K562 (cell line): ENCODE data around the gene ZSCAN12. TPM values are rescaled to one million over a fixed set of nuclear protein-coding genes. Genes with fewer than 3 reads are reported as not detected.

Source experiments
- KDM1A ChIP-seq, 2 experiments: fragments of 450-650 bp; IDR thresholded peaks; 2 replicates each; pipeline ENCODE4 v1.6.1; 2016; ENCODE audit warnings: mild to moderate bottlenecking in 2 of 2
- POLR2G ChIP-seq: fragments of 200-400 bp; formaldehyde crosslinking; IDR thresholded peaks from 2 replicates; pipeline ENCODE4 v1.6.1; 2017; ENCODE audit warnings: low read depth, mild to moderate bottlenecking, antibody characterized with exemption, low read length, moderate library complexity
- RFX5 ChIP-seq: IDR thresholded peaks from 2 replicates; pipeline ENCODE4 v1.6.1; 2011; ENCODE audit warnings: low read depth, mild to moderate bottlenecking, improper control_type of control experiment, low read length
- YBX1 ChIP-seq: fragments of 450-650 bp; IDR thresholded peaks from 2 replicates; pipeline ENCODE4 v1.7.1; 2016; ENCODE audit warnings: mild to moderate bottlenecking
- ZNF282 ChIP-seq: sonication (generic); formaldehyde crosslinking; IDR thresholded peaks from 2 replicates; pipeline ENCODE4 v1.8.1; 2023; ENCODE audit warnings: missing genetic modification reagents
- ZNF589 ChIP-seq: fragments of 200-800 bp; sonication (Bioruptor generic); IDR thresholded peaks from 2 replicates; pipeline ENCODE4 v1.6.1; 2016; ENCODE audit warnings: low read depth, missing genetic modification characterization, missing compliant biosample characterization
- ZNF76 ChIP-seq: fragments of 250-450 bp; sonication (Bioruptor Pico); IDR thresholded peaks from 2 replicates; pipeline ENCODE4 v1.4.0; 2020; ENCODE audit warnings: mild to moderate bottlenecking, moderate library complexity, borderline replicate concordance
- polyA plus RNA-seq, 8 experiments: library from polyadenylated mRNA; depleted of rRNA in 4 of 8; stranded (reverse) in 5 of 8; unstranded in 3 of 8; fragments of >200 nt; fragmentation: Nextera tagmentation in 2 of 8; fragmentation: Illumina TruSeq in 1 of 8; extraction: Ambion mirVana in 2 of 8; extraction: Trizol in 1 of 8; gene quantifications; 2 replicates each; pipeline versions ENCODE4 v1.2.1 to v1.2.3, GENCODE V29; 2011 to 2014; ENCODE audit warnings: inconsistent platforms in 1 of 8, missing spikeins in 1 of 8
- total RNA-seq, 7 experiments: library from RNA; depleted of rRNA in 6 of 7; stranded (reverse); fragments of >200 nt in 6 of 7; fragmentation: Illumina TruSeq in 2 of 7; extraction: Trizol in 2 of 7; gene quantifications; 2 replicates each; pipeline versions ENCODE4 v1.2.1 to v1.2.3, GENCODE V29; 2011 to 2021; ENCODE audit warnings: low replicate concordance in 1 of 7
- TF ChIP-seq, protein P1 (sequence below), 2 experiments: fragments of 450-650 bp in 1 of 2; IDR thresholded peaks; 2 replicates each; pipeline ENCODE4 v1.6.1; 2011 to 2017; ENCODE audit warnings: low read depth in 2 of 2, antibody characterized with exemption in 1 of 2, borderline replicate concordance in 1 of 2, low read length in 1 of 2, mild to moderate bottlenecking in 1 of 2, mixed read lengths in 1 of 2; ENCODE audit not compliant: control insufficient read depth in 1 of 2
- TF ChIP-seq, protein P2 (sequence below), 2 experiments: fragments of 450-650 bp; IDR thresholded peaks; 2 replicates each; pipeline ENCODE4 v1.6.1; 2018; ENCODE audit warnings: mild to moderate bottlenecking in 2 of 2, low read depth in 1 of 2; ENCODE audit not compliant: partially characterized antibody in 2 of 2
- TF ChIP-seq, protein P3 (sequence below): IDR thresholded peaks from 2 replicates; pipeline ENCODE4 v1.6.1; 2011; ENCODE audit warnings: borderline replicate concordance, low read depth, mild to moderate bottlenecking, moderate library complexity, low read length; ENCODE audit not compliant: insufficient read depth, poor library complexity, severe bottlenecking
- TF ChIP-seq, protein P4 (sequence below): fragments of 250-450 bp; sonication (Bioruptor Pico); IDR thresholded peaks from 2 replicates; pipeline ENCODE4 v1.5.0; 2021; ENCODE audit warnings: mild to moderate bottlenecking, borderline replicate concordance
- TF ChIP-seq, protein P5 (sequence below): conservative IDR thresholded peaks from 2 replicates; pipeline ENCODE4 v1.6.1; 2011; ENCODE audit warnings: low read depth, mild to moderate bottlenecking, low read length; ENCODE audit not compliant: control insufficient read depth

ZSCAN12 gene
- total and polyA plus RNA-seq, 9 of the 15 experiments (the other 6 are each of a cell fraction or from before 2014, with no cell fraction given), result 2.5 to 19.6 (median 12.5) TPM

DNA sequence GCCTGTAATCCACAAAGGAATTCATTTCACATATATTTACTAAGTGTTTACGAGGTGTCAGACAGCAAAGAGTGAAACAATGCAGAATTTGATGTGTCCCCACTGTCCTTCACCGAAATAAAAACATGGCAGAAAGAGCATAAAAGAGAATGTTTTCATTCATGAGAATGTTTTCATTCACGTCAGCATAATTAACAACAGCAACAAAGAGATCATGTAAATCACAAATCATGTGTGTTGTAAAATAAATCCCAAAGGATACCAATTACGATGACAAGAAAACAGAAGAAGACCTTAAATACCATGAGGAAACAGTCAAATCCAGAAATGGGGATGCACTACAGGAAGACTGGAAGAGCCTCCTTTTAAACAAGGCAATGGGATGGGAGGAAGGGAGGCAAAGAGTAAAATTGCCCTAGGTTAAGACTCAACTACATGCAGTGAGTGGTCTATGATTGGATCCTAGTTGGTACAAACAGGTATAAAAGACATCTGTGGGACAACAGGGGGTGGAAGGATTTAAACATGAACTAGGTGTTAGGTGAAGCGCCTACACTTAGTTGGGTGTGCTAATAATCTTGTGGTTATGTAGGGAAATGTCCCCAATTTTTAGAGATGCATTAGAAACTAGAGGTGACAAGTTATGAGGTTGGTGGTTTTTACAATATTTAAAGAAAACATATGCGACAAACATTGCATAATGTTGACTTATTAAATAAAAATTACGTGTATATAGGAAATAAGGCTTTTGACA is 65.1 kb downstream of the ZSCAN12 start (continued):
- TF ChIP-seq, protein P1, sequence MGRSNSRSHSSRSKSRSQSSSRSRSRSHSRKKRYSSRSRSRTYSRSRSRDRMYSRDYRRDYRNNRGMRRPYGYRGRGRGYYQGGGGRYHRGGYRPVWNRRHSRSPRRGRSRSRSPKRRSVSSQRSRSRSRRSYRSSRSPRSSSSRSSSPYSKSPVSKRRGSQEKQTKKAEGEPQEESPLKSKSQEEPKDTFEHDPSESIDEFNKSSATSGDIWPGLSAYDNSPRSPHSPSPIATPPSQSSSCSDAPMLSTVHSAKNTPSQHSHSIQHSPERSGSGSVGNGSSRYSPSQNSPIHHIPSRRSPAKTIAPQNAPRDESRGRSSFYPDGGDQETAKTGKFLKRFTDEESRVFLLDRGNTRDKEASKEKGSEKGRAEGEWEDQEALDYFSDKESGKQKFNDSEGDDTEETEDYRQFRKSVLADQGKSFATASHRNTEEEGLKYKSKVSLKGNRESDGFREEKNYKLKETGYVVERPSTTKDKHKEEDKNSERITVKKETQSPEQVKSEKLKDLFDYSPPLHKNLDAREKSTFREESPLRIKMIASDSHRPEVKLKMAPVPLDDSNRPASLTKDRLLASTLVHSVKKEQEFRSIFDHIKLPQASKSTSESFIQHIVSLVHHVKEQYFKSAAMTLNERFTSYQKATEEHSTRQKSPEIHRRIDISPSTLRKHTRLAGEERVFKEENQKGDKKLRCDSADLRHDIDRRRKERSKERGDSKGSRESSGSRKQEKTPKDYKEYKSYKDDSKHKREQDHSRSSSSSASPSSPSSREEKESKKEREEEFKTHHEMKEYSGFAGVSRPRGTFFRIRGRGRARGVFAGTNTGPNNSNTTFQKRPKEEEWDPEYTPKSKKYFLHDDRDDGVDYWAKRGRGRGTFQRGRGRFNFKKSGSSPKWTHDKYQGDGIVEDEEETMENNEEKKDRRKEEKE (IDR thresholded peaks at IDR 0.05; ENCODE audit: borderline replicate concordance in 1 of 2, control insufficient read depth in 1 of 2, low read depth in 2 of 2, low read length in 1 of 2), result no peak
- TF ChIP-seq, protein P2, sequence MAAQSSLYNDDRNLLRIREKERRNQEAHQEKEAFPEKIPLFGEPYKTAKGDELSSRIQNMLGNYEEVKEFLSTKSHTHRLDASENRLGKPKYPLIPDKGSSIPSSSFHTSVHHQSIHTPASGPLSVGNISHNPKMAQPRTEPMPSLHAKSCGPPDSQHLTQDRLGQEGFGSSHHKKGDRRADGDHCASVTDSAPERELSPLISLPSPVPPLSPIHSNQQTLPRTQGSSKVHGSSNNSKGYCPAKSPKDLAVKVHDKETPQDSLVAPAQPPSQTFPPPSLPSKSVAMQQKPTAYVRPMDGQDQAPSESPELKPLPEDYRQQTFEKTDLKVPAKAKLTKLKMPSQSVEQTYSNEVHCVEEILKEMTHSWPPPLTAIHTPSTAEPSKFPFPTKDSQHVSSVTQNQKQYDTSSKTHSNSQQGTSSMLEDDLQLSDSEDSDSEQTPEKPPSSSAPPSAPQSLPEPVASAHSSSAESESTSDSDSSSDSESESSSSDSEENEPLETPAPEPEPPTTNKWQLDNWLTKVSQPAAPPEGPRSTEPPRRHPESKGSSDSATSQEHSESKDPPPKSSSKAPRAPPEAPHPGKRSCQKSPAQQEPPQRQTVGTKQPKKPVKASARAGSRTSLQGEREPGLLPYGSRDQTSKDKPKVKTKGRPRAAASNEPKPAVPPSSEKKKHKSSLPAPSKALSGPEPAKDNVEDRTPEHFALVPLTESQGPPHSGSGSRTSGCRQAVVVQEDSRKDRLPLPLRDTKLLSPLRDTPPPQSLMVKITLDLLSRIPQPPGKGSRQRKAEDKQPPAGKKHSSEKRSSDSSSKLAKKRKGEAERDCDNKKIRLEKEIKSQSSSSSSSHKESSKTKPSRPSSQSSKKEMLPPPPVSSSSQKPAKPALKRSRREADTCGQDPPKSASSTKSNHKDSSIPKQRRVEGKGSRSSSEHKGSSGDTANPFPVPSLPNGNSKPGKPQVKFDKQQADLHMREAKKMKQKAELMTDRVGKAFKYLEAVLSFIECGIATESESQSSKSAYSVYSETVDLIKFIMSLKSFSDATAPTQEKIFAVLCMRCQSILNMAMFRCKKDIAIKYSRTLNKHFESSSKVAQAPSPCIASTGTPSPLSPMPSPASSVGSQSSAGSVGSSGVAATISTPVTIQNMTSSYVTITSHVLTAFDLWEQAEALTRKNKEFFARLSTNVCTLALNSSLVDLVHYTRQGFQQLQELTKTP (IDR thresholded peaks at IDR 0.05; ENCODE audit: low read depth in 1 of 2, partially characterized antibody in 2 of 2), result no peak
- TF ChIP-seq ZNF76 (CRISPR knock-in tag) (no peak), YBX1 (no peak), POLR2G (no peak), KDM1A (IDR thresholded peaks at IDR 0.05) (no peak), ZNF589 (CRISPR knock-in tag) (no peak), RFX5 (no peak), ZNF282 (CRISPR knock-in tag) (no peak)
- TF ChIP-seq, protein P3, sequence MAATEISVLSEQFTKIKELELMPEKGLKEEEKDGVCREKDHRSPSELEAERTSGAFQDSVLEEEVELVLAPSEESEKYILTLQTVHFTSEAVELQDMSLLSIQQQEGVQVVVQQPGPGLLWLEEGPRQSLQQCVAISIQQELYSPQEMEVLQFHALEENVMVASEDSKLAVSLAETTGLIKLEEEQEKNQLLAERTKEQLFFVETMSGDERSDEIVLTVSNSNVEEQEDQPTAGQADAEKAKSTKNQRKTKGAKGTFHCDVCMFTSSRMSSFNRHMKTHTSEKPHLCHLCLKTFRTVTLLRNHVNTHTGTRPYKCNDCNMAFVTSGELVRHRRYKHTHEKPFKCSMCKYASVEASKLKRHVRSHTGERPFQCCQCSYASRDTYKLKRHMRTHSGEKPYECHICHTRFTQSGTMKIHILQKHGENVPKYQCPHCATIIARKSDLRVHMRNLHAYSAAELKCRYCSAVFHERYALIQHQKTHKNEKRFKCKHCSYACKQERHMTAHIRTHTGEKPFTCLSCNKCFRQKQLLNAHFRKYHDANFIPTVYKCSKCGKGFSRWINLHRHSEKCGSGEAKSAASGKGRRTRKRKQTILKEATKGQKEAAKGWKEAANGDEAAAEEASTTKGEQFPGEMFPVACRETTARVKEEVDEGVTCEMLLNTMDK, result no peak
- TF ChIP-seq, protein P4, sequence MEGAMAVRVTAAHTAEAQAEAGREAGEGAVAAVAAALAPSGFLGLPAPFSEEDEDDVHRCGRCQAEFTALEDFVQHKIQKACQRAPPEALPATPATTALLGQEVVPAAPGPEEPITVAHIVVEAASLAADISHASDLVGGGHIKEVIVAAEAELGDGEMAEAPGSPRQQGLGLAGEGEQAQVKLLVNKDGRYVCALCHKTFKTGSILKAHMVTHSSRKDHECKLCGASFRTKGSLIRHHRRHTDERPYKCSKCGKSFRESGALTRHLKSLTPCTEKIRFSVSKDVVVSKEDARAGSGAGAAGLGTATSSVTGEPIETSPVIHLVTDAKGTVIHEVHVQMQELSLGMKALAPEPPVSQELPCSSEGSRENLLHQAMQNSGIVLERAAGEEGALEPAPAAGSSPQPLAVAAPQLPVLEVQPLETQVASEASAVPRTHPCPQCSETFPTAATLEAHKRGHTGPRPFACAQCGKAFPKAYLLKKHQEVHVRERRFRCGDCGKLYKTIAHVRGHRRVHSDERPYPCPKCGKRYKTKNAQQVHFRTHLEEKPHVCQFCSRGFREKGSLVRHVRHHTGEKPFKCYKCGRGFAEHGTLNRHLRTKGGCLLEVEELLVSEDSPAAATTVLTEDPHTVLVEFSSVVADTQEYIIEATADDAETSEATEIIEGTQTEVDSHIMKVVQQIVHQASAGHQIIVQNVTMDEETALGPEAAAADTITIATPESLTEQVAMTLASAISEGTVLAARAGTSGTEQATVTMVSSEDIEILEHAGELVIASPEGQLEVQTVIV, result no peak
- TF ChIP-seq, protein P5, sequence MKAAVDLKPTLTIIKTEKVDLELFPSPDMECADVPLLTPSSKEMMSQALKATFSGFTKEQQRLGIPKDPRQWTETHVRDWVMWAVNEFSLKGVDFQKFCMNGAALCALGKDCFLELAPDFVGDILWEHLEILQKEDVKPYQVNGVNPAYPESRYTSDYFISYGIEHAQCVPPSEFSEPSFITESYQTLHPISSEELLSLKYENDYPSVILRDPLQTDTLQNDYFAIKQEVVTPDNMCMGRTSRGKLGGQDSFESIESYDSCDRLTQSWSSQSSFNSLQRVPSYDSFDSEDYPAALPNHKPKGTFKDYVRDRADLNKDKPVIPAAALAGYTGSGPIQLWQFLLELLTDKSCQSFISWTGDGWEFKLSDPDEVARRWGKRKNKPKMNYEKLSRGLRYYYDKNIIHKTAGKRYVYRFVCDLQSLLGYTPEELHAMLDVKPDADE, result no peak
